HG02884 (cell line): ENCODE data around the gene EFNA2.

Source experiments
- ATAC-seq: cut with Tn5 transposase; IDR thresholded peaks from one replicate; pipeline ENCODE4 v1.9.1; 2021; ENCODE audit warnings: mild to moderate bottlenecking, moderate library complexity; ENCODE audit not compliant: unreplicated experiment

Gene EFNA2

GRCh38 chr19:1271528-1272422 is 13.9 kb upstream of the EFNA2 start:
- no peak for ATAC-seq

- no peak for ATAC-seq
Observed at GRCh38 chr19:1272423-1273262, 13.0 kb upstream of the EFNA2 start.

GRCh38 chr19:1273263-1274041 is 12.2 kb upstream of the EFNA2 start:
- ATAC-seq: no peak

- no peak for ATAC-seq
Observed at GRCh38 chr19:1274081-1274851, 11.4 kb upstream of the EFNA2 start.

- no peak for ATAC-seq
Observed at GRCh38 chr19:1274852-1275259, 10.8 kb upstream of the EFNA2 start.

GRCh38 chr19:1275260-1275975 is 10.3 kb upstream of the EFNA2 start, which contains the start of gene FAM174C:
FAM174C (plus strand) TSS chr19:1275530; CDS start chr19:1275550, 20 bp downstream.
- peak; percentile 58 for ATAC-seq

- no peak for ATAC-seq
Observed at GRCh38 chr19:1275976-1276627, 9.6 kb upstream of the EFNA2 start.

- no peak for ATAC-seq
Observed at GRCh38 chr19:1276628-1277022, 9.0 kb upstream of the EFNA2 start.

- ATAC-seq: no peak
Observed at GRCh38 chr19:1277061-1277460, 8.6 kb upstream of the EFNA2 start.

GRCh38 chr19:1278074-1278473 is 7.6 kb upstream of the EFNA2 start:
- no peak for ATAC-seq

- no peak for ATAC-seq
Observed at GRCh38 chr19:1278713-1279660, 6.7 kb upstream of the EFNA2 start.

- no peak for ATAC-seq
Observed at GRCh38 chr19:1279782-1280341, 5.8 kb upstream of the EFNA2 start.

- ATAC-seq: no peak
Observed at GRCh38 chr19:1280636-1281568, 4.8 kb upstream of the EFNA2 start.

GRCh38 chr19:1281569-1282287 is 3.9 kb upstream of the EFNA2 start:
- no peak for ATAC-seq

GRCh38 chr19:1282588-1283206 is 3.0 kb upstream of the EFNA2 start:
- no peak for ATAC-seq
